AG04449 (cell line): ENCODE measurements around the gene ABTB2.

Source experiments
- CTCF ChIA-PET: fragments of 350-600 bp; formaldehyde crosslinking; extraction: SDS; loops from one replicate; lab custom pipeline; 2021; ENCODE audit warnings: antibody characterized with exemption; lab: Yijun Ruan, JAX
- POLR2A ChIA-PET: fragments of 400-600, 350-600 bp; formaldehyde crosslinking; extraction: SDS; loops from one replicate; lab custom pipeline; 2020; ENCODE audit warnings: antibody characterized with exemption, inconsistent platforms; lab: Yijun Ruan, JAX
- DNase-seq: peaks from one replicate; pipeline ENCODE4 v3.0.0-alpha.2; 2010; ENCODE audit warnings: low read depth, low spot score
- H3K4me3 ChIP-seq: 2 replicates; pipeline ENCODE4 v1.5.1; 2011; ENCODE audit warnings: low read depth, mild to moderate bottlenecking, control low read depth, low read length
- TF ChIP-seq, protein P1 (sequence below): IDR thresholded peaks from one replicate; pipeline ENCODE4 v1.5.1; 2011; ENCODE audit warnings: mild to moderate bottlenecking, moderate library complexity, low read length, control low read depth, inconsistent platforms; ENCODE audit not compliant: insufficient read depth; ENCODE audit errors: missing control alignments

Gene ABTB2

GRCh38 chr11:34316347-34317035, 41.3 kb downstream of the ABTB2 start:
- POLR2A ChIA-PET = no interaction called here
- CTCF ChIA-PET = no interaction called here
- TF ChIP-seq, protein P1, sequence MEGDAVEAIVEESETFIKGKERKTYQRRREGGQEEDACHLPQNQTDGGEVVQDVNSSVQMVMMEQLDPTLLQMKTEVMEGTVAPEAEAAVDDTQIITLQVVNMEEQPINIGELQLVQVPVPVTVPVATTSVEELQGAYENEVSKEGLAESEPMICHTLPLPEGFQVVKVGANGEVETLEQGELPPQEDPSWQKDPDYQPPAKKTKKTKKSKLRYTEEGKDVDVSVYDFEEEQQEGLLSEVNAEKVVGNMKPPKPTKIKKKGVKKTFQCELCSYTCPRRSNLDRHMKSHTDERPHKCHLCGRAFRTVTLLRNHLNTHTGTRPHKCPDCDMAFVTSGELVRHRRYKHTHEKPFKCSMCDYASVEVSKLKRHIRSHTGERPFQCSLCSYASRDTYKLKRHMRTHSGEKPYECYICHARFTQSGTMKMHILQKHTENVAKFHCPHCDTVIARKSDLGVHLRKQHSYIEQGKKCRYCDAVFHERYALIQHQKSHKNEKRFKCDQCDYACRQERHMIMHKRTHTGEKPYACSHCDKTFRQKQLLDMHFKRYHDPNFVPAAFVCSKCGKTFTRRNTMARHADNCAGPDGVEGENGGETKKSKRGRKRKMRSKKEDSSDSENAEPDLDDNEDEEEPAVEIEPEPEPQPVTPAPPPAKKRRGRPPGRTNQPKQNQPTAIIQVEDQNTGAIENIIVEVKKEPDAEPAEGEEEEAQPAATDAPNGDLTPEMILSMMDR = no peak
- no peak overlapping the region for H3K4me3 ChIP-seq
- DNase-seq = no peak

GRCh38 chr11:34315394-34315793, 42.4 kb downstream of the ABTB2 start:
- ChIA-PET CTCF (interaction anchor here (1.0 kb wide), 1 partner anchor 43 kb away, joined by 3 read pairs; the partner anchor contains the start of gene ABTB2), POLR2A (no interaction called here)
- no peak for DNase-seq
- no peak overlapping the region for H3K4me3 ChIP-seq
- TF ChIP-seq, protein P1 = no peak

- CTCF ChIA-PET = interaction anchor here (1.0 kb wide), 1 partner anchor 43 kb away, joined by 3 read pairs; the partner anchor contains the start of gene ABTB2
- H3K4me3 ChIP-seq = no peak overlapping the region
- POLR2A ChIA-PET = no interaction called here
- no peak for DNase-seq
- TF ChIP-seq, protein P1 = no peak
These were observed 42.9 kb downstream of the ABTB2 start for GRCh38 chr11:34314936-34315335.

DNA sequence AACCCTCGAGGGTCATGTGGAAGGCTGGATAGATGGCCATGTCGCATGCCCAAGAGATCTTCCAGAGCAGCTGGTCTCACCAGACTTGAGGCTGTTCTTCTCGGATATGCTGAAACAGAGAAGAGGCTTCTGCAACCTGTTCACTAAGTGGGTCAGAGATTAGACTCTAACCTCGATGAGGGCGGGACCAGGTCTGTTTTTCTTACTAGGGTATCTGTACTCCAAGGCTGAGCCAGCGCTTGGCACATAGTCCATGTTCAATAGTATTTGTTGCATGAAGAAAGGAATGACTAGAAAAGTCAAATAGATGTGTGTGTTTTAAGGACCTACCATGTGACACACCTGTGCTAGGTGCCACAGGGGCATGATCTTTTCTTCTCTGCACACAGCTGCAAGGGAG, 43.6 kb downstream of the ABTB2 start:
- TF ChIP-seq, protein P1 = no peak
- CTCF ChIA-PET = no interaction called here
- POLR2A ChIA-PET = no interaction called here
- H3K4me3 ChIP-seq = no peak overlapping the region
- no peak for DNase-seq

DNA sequence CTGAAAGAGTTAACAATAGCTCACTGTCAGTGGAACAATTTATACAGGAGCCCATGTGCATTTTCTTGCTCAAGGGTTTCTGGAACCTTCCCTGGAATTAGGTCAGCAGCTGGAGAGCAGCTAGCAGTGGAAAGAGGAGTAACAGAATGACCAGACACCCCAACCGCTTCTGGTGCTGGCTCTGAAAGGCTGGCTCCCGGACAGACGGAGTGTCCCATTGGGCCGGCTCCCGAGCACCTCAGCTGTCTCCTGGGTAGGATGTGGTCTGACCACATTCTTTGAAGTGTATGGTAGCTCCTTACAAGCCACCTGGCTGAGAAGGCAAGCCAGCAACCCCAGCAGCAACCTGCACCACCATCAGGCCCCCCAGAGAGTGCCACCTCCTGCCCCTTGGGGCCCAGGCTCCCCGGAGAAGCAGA, 44.7 kb downstream of the ABTB2 start:
- no peak for DNase-seq
- TF ChIP-seq, protein P1 = no peak
- POLR2A ChIA-PET = no interaction called here
- no peak overlapping the region for H3K4me3 ChIP-seq
- CTCF ChIA-PET = no interaction called here

DNA sequence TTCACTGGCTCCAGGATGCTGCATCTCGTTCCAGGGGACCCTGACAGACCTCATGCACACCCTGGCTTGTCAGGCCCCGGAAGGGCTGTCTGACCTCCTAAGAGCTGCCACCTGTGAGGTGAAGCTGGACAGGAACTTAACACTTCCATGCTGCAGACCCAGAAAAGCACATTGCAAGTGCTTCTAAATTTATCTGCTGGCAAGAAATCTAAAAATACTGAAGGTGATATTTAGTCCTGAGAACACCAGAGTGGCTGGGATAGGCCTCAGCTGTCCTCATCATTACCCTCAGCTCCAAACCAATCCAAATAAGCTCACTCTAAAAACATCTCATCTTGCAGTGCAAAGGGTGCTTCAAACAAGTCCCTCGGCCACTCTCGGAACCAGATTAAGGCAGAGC, 46.7 kb downstream of the ABTB2 start:
- no peak overlapping the region for H3K4me3 ChIP-seq
- no peak for DNase-seq
- ChIA-PET POLR2A (no interaction called here), CTCF (no interaction called here)
- TF ChIP-seq, protein P1 = no peak
